Fibroblast of skin of back (primary cell): ENCODE measurements around the gene MAP2K6.
A peak's percentile ranks its signal among the peaks of the same experiment; 100 is the strongest.

Experiments used
- DNase-seq: peaks from one replicate; pipeline ENCODE4 v3.0.0-alpha.2; 2013

Gene MAP2K6

DNA sequence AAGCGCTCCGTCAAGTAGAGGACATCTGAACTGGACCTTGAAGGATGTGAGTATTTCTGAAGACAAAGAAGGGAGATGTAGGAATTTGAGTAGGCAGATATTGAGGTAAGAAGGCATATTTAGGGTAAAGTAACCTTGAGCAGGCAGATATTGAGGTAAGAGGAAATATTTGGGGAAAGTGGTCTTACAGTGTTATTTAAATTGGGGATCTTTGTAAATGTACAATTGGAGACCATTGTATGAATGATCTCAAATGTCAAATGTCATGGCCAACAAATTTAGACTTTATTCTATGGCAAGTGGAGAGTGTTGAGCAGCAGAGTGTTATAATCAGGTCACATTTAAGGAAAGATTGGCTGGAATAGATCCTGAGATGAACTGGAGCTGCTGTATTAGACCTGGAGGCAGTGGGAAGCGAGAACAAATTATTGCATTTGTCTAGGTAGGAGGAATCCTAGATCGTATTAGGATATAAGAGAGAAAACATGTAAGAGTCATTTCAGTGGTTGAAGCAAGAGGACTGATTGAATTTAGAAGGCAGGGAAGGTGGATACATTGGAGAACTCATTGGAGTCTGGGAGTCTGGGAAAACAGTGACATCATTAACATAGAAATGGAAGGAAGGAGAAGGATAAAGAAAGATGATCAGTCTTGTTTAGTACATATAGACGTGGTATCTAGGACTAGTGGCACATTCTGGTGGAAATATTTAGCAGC lies 165.6 kb downstream of the MAP2K6 start:
- DNase-seq = no peak

DNA sequence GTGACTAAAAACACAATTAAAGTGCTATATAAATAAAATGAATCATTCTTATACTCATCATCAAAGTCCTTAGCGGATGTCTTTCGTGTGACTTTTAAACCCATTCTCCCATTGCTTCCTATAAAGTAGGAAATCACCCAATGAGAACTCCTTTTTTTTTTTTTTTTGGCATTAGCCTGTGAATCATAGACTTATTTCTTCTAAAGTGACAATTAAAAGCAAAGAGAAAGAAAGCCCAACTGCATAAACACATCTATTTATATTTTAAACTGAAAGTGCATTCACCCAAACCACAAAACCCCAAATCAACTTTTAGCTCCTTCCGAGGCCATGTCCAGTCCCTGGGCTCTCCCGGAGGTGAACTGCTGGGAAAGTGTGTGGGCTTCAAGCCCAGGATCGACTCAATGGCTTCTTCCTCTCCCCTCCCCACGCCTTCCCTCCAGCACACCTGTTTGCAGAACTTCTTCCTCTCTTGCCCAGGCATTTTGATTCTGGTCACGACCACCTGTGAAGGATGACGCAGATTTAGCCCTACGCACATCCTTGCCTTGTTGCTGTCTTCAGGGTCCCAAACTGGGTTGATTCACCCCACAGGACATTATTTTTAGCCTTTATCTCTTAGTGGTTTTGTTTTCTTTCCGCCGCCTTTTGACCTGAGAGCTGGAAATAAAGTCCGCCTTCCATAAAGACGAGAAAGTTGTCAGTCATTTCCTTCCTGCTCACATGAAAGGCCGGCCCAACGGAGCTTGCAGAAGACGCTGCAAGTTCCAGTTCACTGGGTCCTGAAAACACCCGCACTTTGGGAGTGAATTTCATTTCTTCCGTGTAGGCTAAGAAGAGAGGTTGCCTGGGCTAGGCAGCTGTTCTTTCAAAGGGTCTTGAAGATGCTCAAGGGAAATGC lies 166.8 kb downstream of the MAP2K6 start:
- no peak for DNase-seq

- no peak for DNase-seq
These were observed 173.8 kb downstream of the MAP2K6 start for GRCh38 chr17:69588316-69588715.

GRCh38 chr17:69588827-69589239 lies 174.3 kb downstream of the MAP2K6 start:
- DNase-seq = no peak

GRCh38 chr17:69590671-69591070 lies 176.2 kb downstream of the MAP2K6 start:
- DNase-seq = no peak

- peak; percentile 90 for DNase-seq
These were observed 178.3 kb downstream of the MAP2K6 start for GRCh38 chr17:69592692-69593350.

- DNase-seq = no peak
These were observed 178.8 kb downstream of the MAP2K6 start for GRCh38 chr17:69593351-69593715.

DNA sequence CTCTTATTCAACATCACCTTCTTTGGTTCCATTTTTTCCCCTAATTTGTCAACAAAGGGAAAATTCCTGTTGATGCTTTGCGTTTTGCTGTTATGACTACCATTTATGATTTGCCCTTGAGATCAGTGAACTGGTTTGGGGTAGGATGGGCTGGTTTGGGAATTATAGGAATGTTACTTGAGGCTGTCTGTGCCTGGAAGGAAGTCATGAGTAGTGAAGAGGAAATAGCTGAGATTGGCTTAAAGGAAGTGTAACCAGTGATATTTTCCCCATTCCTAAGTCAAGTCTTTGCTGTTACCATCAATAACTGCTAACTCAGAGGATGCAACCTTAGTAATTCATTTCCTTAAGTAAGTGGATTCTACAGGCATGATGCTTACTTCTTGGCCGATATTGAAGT lies 179.2 kb downstream of the MAP2K6 start:
- peak; percentile 49 for DNase-seq

DNA sequence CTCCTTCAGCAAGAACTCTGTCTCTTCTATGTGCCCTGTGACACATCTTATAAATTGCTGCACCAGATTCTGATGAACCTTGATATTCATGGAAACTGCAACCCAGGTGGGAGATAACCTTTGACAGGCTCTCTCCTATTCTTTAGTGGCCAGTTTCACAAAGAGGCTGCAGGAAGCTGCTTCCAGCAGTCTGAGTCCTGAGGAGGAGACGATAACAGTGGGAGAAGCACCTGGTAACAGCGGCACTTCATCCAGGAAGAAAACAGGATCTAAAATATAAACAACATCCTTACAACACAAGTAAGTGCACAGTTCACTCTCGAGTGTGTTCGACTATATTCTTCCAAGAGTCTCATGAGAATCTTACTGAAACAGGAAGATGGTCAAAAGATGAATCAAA lies 180.1 kb downstream of the MAP2K6 start:
- DNase-seq = no peak

- no peak for DNase-seq
These were observed 181.6 kb downstream of the MAP2K6 start for GRCh38 chr17:69596141-69596540.

- peak; percentile 79 for DNase-seq
These were observed 183.6 kb downstream of the MAP2K6 start for GRCh38 chr17:69597898-69598692.

- DNase-seq = no peak
These were observed 188.5 kb downstream of the MAP2K6 start for GRCh38 chr17:69602972-69603371.
